HG02870 (cell line): ENCODE data around the gene CSRNP3.

Source experiments
- ATAC-seq: cut with Tn5 transposase; IDR thresholded peaks from one replicate; pipeline ENCODE4 v1.9.1; 2021; ENCODE audit warnings: mild to moderate bottlenecking, moderate library complexity; ENCODE audit not compliant: unreplicated experiment

The CSRNP3 gene, protein sequence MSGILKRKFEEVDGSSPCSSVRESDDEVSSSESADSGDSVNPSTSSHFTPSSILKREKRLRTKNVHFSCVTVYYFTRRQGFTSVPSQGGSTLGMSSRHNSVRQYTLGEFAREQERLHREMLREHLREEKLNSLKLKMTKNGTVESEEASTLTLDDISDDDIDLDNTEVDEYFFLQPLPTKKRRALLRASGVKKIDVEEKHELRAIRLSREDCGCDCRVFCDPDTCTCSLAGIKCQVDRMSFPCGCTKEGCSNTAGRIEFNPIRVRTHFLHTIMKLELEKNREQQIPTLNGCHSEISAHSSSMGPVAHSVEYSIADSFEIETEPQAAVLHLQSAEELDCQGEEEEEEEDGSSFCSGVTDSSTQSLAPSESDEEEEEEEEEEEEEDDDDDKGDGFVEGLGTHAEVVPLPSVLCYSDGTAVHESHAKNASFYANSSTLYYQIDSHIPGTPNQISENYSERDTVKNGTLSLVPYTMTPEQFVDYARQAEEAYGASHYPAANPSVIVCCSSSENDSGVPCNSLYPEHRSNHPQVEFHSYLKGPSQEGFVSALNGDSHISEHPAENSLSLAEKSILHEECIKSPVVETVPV

DNA sequence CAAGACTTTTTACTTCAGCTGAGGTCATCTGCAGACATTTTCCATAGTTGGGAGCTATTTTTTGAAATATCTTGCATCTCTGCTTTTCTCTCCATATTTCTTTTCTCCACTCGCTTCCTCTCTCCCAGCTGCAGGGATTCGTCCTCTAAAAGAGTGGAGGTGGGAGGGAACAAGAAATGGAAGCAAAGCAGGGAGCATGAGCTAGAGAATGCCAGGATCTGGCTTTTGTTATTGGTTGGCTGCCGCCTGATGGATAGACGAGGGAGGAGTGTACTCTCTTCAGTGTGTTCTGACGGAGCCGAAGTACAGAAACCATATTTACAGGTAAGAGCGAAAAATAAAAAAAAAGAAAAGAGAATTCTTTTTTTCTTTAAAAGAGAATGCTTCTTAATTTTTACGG lies at the start of gene CSRNP3:
TSS of gene CSRNP3 (plus strand) at position 282 of the 400 bp plus-strand sequence. CDS start 125,368 bp downstream, outside the sequence.
- no peak for ATAC-seq

DNA sequence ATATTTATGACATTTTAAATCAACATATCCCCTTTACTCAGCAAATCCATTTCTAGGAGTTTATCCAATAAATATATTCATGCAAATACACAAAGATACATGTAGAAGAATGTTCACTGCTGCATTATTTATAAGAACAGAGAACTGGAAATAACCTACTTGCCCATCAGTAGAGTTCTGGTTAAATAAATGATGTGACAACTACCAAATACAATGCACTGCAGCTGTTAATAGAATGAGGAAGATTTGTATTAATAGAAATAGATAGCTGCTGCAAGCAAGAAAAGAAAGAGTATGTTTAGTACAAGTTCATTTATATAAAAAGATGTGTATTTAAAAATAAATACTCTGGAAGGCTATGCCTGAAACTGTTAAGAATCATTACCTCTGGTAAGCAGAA lies 49.3 kb upstream of the CSRNP3 start:
- ATAC-seq = no peak

DNA sequence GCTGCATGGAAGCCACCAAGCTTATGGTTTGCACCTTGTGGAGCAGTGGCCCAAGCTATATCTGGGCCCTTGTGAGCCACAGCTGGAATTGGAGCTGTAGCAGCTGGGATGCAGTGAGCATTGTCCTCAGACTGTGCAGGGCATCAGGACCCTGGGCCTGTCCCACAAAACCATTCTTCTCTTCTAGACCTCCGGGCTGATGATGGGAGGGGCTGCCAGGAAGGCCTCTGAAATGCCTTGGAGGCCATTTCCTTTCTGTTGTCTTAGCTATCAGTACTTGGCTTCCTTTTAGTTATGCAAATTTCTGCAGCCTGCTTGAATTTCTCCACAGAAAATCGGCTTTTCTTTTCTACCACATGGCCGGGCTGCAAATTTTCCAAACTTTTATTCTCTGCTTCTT lies 46.4 kb upstream of the CSRNP3 start:
- ATAC-seq = no peak

DNA sequence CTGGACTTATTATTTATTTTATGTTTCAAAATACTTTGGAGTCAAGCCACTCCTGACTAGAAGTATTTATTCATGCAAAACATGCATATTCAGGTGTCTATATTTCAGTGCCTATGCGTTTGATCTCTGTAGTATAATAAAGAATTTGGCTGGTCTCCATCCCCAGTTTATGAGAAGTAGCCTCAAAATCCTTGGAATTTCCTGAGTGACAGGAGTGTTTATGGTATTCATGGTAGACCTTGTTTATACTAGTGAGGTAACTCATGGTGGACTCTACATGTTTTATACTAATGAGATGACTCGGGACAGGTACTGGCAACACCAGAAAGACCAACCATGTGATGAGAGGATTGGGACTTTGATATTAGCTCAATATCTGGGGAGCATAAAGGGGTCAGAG lies 43.9 kb upstream of the CSRNP3 start:
- ATAC-seq = no peak

DNA sequence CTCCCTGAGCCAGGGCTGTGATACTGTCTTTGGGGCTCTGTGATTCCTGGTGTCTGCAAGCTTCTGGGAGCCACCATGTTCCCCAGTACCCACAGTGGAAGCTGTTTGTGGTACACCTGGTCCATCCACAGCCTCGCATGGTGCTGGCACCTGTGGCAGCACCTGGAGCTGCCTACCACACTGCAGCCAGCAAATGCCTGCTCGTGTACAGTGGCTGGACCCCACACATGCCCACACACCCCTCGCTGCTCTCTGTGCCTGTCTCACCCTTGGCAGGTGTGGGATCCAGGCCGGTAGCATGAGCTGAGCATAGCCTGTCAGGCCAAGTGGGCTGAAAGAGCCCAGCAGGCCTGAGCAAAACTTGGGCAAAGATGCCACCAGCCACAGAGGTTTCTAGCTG lies 41.8 kb upstream of the CSRNP3 start:
- ATAC-seq = no peak

DNA sequence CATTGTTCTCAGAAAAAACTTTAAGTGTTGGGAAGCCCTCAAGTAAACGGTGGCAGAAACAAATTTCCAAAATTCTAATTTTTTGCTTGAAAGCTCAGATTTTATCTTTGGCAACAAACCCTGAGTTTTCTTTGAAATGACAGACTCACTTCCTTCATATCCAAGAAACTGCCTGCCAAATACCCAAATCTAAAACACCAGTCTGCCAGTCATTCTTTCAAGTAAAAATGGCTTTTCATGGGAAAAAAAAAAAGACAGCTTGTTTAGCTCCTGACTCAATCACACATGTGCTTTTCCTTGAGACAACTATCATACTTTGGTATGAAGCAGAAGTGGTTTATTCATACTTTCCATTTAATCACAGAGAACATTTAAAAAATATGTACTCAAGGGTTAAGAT lies 40.6 kb upstream of the CSRNP3 start:
- no peak for ATAC-seq

DNA sequence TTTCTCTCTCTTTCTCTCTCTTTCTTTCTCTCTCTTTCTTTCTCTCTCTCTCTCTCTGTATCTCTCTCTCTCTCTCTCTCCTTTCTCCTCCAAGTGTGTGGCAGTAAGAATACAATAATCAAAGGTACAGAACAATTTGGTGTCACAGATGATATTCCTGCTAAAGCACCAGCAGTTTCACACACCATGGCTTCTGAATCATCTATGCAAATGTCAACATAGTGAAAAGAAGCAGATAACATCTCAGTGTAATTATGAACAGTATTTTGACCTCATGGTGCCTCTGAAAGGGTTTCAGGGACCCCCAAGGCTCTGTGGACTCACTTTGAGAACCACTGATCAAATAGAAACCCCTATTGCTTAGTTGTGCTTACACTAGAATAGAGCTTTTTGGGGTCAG lies 38.5 kb upstream of the CSRNP3 start:
- no peak for ATAC-seq

DNA sequence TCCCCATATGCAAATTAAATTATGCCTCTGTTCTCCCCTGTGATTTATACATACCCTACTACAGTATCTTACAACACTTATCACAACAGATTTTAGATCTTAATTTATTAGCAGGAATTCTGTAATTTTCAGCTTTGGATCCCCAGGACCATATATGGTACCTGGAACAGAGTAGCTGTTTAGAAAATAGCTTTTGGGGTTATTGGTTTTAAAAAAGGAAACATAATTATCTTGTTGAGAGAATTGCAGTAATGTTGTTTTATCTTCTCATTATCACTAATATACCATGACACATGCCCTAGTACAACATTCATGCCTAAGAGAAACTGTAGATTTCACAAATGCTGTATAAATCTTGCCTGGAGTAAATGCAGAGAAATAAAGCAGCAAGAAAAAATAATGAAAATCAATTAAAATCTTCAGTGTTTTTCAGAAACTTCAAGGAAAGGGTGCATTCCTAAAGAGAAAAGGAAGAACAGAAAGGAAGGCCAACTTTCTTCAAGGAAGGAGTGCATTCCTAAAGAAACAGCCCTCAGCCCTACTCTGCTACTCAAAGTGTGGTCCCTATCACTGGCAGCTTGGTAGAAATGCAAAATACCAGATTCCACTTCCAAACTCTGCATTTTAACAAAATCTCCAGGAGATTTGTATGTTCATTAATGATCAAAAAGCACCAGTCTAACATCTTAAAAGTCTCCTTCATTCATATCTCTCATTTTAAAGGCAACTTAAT lies 37.1 kb upstream of the CSRNP3 start:
- ATAC-seq = no peak

DNA sequence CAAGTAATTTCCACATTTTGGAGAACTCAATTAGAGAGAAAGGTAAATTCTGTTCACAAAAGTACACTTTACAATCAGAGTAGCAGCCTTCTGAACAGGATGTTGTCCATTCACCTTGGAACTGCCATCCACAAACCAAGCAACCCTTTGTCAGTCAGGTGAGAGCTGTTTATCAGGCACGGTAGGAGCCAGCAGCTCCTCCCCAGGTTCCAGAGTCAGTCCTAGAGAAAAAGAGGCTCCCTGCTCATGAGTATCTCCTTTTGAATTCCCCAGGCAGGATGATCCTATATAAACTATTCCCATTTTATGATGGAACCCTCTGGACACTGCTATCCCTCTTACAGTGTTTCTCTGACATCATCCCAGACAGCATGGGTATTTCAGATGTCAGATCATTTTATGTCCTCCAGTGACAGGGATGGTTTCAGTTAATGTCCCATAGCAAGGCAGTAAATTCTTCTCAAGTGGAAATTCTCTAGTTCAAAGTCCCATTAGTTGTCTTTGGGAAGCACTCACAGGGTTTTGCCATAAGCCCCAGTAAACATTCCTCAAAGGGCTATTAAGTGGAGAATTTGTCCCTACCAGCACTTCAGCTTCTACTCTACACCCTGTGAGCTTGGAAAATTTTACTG lies 34.5 kb upstream of the CSRNP3 start:
- ATAC-seq = no peak

DNA sequence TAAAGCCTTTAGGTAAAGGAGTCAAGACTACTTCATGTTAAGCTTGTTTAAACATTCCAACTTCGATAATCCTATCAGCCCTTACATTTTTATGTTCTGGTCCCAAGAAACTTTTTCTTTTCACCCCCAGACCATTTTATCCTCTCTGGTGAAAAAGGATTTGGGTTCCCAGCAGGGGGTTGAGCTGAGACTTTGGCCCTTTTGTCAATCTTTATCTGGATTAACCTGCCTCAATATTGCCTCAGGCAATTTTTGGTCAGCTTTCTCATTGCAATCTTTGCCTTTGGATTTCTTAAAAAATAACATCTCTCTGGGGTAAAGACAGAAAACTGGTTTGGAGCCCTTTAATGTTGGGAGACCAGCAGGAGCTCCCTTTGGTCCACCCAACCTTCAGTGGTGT lies 33.9 kb upstream of the CSRNP3 start:
- no peak for ATAC-seq

DNA sequence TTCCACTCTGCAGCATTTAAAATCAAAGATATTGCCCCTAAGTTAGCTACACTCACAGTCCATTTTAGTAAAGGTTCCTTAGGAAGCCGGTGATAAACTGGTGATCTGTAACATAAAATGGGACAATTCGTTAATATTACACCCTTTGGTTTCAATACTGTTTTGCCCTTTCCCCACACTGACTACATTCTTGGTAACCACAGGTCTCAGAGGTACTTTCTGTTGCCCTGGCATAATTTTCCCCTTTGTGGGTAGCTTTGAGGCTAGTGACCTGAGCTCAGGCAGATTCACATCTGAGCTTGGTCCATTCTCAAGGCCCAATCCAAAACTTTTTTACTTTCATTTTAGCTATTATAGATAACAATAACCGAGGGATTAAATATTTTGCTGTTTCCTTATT lies 32.9 kb upstream of the CSRNP3 start:
- no peak for ATAC-seq

DNA sequence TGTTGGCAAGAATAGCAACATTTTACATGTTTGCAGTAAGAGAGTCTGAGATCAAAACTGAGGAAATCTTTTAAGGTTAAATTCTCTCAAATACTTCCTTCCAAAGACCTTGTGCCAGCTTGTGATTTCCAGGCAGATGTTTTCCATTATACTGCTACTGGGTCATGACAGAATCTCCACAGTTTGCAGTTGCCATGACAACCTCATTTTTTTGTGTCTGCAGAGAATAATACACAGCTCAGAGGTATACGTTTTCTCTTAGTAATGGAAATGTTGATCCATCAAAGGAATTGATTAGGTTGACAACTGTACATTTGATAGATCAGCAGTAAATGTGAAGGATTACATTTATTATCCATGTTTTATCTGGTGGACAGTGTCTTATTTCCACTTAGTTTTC lies 29.1 kb upstream of the CSRNP3 start:
- ATAC-seq = no peak

DNA sequence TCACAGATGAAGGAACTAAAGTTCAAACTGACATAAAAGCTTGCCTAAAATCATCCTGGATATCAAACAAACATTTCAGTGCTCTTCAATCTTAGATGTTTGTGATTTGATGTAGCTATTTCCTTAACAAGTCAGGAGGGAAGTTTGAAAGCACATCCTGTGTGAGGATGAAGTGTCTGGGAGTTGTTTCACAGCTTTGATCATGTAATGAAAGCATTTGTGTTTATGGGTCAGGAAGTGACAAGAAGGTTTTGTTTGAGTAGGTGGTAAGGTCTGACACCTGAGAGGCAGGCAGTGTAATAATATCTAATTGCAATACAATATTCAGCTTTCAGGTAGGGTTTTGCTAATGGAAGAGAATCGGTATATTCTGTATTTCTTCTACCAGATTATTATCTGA lies 26.0 kb upstream of the CSRNP3 start:
- ATAC-seq = no peak

DNA sequence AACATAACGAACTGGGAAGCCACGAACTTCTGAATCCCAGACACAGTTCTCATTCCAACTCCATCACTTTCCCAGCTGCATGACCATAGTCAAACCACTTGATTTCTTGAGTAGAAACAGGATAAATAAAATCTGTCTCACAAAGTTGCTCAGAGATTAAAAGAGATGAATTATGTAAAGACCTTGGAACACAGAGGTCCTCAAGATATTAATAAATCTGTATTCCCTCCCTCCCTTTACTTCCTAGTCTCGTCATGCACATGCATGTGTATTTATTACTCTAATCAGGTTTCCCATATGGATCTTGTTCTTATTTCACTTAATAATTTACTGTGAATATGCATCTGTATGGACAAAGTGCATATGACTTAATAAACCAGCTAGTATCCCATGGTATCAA lies 21.1 kb upstream of the CSRNP3 start:
- ATAC-seq = no peak

DNA sequence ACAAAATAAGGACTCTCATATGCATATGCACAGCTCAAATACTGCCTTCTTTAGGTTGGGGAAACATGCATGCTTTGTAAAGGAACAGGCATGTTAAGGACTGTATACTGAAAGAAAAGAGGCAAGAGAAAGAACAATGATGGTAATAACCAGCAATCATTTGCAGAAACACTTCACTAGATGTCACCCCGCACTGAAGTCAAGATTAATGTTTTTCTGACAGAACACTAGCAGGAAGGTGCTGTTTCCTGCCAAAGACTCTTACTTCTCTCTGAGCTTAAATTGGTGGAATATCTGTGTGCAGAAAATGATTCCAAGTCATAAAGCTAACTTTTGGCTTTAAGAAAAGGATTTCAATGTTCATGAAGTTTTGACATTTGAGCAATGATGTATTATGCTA lies 19.3 kb upstream of the CSRNP3 start:
- no peak for ATAC-seq

DNA sequence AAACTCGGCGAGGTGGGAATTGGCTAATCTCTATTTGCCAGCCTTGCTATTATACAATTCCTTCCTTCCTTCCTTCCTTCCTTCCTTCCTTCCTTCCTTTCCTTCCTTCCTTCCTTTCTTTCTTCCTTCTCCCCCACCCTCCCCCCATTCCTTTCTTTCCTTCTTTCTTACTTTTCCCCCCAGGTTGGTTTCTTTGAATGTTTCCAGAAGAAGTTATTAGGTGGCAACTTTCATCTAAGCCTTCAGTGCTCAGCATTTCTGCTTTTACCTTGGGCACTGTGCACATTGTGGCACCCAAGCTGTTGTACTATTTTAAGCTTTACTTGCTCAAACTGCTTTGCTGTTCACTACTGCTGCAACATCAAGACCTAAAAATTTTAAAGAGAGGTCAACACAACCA lies 17.2 kb upstream of the CSRNP3 start:
- ATAC-seq = no peak

DNA sequence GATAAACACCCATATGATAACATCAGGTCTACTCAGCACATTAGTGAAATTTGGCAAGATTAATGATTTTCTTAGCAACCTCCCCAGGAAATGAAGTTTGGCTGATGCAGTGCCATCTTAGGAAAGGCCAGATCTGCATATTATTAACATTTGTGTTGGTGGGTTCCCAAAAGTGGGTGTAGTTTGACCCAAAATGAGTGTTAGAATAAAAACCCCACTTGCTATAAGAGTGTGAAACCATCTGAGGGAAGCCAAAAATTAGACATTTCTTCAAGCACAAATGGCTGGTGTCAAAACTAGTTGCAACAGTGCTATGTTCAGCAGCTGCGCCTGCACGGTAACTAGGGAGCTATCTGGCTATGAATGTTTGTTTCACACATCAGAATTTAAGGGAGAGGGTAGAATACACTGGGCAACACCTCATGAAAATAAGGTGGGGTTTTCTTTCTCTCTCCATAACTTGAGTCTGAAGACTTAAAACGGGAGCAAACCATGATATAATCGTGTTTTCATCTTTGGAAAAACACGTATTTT lies 15.9 kb upstream of the CSRNP3 start:
- ATAC-seq = no peak

DNA sequence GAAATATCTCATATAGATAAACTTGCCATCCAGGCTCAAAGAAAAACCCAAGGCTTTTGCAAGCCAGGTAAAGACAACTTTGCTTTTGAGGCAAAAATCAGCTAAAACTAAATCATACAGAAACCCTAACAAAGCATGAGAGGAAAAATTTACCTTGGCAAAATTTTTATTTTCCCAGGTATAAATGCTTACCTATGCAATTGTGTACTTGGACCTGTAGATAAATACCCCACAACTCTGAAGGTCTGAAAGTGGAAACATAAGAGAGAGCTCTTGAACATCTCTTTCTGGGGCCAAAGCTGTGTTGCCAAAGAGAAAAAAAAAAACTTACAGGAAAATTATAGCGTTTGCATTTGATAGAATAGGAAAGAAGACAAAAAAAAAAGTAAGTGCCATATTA lies 14.6 kb upstream of the CSRNP3 start:
- no peak for ATAC-seq

DNA sequence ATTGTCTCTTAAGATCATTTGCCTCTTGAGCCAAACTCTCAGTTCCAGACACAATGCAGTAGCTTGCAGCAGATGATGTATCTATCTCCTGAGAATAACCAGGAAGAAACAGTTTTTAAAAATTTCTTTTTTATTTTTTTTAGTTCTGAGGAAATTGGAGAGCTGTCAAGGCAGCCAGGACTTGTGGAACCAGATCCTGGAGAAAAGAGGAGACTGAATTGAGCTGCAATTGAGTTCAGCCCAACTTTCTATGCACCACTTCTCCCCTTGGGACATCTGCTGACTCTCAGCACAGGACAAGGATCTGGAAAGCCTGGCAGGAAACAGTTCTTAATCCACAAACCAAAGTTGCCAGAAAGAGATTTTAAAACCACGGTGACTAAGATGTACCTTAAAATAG lies 13.5 kb upstream of the CSRNP3 start:
- ATAC-seq = no peak

DNA sequence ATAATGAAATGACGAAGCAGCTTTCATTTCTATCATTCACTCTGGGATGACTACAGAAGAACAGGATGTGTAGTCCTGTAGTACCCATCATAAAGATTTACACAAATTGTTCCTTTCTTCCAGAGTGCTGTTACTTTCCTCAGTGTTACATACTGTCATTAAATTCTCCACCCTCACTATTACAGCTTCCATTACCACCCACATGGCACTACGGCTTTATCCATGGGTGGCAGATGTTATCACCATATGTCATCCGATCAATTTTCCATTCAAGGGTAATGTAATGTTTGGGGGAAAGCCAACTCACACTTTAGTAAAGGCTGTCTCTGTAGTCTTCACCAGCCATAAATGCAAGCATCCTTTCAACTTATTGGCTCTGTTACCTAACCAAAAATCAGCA lies 7.1 kb upstream of the CSRNP3 start:
- ATAC-seq = no peak

DNA sequence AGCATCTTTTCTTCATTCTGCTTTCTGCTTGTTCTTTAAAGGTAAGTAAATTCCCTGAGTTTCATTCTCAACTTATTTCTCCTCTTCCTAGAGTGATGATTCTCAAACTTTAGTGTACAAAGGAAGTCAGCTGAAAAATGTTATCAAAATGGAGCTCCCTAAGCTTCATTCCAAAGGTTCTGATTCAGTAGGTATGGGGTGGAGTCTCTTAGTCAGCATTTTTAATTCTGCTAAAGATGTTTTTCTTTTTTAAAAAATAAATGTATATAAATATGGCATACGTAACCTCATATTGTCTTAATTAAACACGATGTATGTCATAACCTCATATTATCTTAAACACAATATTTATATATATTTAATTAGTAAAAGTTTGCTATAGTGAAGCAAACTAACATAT lies 3.1 kb upstream of the CSRNP3 start:
- no peak for ATAC-seq
